ENCODE measurements around the gene FKRP. TPM values are rescaled to one million over a fixed set of nuclear protein-coding genes. Genes with fewer than 3 reads are reported as not detected.
"Not testable (repeated sequence)": the region's sequence is repeated elsewhere in the genome, so short reads cannot be mapped to it uniquely, and the experiment has no call there.

Gene FKRP
- total and polyA plus RNA-seq, 2 of the 13 experiments (the other 11 are each of a cell fraction or from before 2014, with no cell fraction given): 7.3 to 9.8 TPM

DNA sequence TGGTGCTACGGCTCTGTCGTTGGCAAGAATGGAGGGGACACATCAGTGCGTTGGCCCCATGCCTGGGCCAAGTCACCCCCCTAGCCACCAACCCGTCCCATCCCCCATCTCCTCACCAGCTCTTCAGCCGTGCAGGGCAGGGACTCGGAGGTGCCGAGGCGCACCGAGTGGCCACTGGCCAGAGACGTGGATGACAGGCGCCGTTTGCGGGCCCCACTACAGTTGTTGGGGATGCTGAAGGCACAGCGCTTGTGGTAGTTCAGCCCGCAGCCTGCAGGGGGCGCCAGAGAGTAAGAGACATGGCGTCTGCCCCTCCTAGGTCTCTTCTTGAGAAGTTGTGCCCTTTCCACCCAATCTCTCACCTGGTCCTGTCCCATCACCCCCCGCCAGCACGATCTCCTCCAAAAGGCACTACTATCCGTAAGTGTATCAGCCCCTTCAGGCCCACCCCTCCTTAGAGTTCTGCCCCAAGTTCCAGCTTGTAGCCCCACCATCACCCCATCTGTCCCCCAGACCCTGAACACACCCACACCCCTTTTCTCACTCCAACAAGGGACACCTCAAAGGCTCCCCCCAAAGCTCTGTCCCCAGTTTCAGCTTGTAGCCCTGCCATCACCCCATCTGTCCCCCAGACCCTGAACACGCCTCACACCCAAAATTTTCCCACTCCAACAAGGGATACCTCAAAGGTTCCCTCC lies 41.3 kb upstream of the FKRP start (continued):
- TF ChIP-seq, protein P1, sequence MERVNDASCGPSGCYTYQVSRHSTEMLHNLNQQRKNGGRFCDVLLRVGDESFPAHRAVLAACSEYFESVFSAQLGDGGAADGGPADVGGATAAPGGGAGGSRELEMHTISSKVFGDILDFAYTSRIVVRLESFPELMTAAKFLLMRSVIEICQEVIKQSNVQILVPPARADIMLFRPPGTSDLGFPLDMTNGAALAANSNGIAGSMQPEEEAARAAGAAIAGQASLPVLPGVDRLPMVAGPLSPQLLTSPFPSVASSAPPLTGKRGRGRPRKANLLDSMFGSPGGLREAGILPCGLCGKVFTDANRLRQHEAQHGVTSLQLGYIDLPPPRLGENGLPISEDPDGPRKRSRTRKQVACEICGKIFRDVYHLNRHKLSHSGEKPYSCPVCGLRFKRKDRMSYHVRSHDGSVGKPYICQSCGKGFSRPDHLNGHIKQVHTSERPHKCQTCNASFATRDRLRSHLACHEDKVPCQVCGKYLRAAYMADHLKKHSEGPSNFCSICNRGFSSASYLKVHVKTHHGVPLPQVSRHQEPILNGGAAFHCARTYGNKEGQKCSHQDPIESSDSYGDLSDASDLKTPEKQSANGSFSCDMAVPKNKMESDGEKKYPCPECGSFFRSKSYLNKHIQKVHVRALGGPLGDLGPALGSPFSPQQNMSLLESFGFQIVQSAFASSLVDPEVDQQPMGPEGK (CRISPR knock-in tag; IDR thresholded peaks at IDR 0.05): no peak
- peak; percentile 51 for TF ChIP-seq AGO2 (optimal IDR thresholded peaks at IDR 0.05; ENCODE audit: low read depth, low read length)
- TF ChIP-seq ZSCAN9 (CRISPR knock-in tag; IDR thresholded peaks at IDR 0.05; ENCODE audit: borderline replicate concordance): no peak
- TF ChIP-seq, protein P2, sequence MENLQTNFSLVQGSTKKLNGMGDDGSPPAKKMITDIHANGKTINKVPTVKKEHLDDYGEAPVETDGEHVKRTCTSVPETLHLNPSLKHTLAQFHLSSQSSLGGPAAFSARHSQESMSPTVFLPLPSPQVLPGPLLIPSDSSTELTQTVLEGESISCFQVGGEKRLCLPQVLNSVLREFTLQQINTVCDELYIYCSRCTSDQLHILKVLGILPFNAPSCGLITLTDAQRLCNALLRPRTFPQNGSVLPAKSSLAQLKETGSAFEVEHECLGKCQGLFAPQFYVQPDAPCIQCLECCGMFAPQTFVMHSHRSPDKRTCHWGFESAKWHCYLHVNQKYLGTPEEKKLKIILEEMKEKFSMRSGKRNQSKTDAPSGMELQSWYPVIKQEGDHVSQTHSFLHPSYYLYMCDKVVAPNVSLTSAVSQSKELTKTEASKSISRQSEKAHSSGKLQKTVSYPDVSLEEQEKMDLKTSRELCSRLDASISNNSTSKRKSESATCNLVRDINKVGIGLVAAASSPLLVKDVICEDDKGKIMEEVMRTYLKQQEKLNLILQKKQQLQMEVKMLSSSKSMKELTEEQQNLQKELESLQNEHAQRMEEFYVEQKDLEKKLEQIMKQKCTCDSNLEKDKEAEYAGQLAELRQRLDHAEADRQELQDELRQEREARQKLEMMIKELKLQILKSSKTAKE (CRISPR knock-in tag; IDR thresholded peaks at IDR 0.05; ENCODE audit: borderline replicate concordance): no peak
- TF ChIP-seq THAP11 (CRISPR knock-in tag; IDR thresholded peaks at IDR 0.05): no peak

DNA sequence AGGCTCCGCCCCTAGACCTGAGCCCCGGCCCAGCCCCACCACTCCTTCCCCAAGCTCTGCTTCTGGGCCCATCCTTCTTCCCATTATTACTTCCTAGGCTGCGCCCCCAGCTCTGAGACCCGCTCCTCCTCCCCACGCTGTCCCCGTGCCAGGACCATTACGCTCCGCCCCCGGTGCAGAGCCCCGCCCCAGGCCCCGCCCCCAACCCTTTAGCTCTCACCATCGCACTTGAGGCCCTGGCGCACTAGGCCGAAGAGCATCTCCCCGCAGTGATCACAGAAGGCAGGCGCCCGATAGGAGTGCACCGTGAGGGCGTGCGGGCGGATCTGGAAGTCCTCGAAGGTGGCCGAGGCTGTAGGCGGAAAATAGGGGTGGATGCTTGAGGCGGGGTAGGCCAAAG lies 35.2 kb upstream of the FKRP start:
- intact Hi-C loops (cut with micrococcal nuclease; ENCODE audit: unreplicated experiment) (no loop called here), in situ Hi-C loops (cut with HindIII; ENCODE audit: extremely low pct_ligation_motif_present, low pct_unique_long_range_greater_than_20kb) (no loop called here)
- ATAC-seq (no peak), DNase-seq (ENCODE audit: low spot score) (no peak), FAIRE-seq (no peak)
- no peak for TF ChIP-seq MLLT10 (CRISPR knock-in tag; IDR thresholded peaks at IDR 0.05)
- no peak for TF ChIP-seq FOSL1 (CRISPR knock-in tag; IDR thresholded peaks at IDR 0.05; ENCODE audit: borderline replicate concordance)
- TF ChIP-seq, protein P3, sequence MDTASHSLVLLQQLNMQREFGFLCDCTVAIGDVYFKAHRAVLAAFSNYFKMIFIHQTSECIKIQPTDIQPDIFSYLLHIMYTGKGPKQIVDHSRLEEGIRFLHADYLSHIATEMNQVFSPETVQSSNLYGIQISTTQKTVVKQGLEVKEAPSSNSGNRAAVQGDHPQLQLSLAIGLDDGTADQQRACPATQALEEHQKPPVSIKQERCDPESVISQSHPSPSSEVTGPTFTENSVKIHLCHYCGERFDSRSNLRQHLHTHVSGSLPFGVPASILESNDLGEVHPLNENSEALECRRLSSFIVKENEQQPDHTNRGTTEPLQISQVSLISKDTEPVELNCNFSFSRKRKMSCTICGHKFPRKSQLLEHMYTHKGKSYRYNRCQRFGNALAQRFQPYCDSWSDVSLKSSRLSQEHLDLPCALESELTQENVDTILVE (CRISPR knock-in tag; IDR thresholded peaks at IDR 0.05): no peak
- no peak for TF ChIP-seq ZFP36L1 (CRISPR knock-in tag; IDR thresholded peaks at IDR 0.05)
- ChIA-PET CTCF (ENCODE audit: low intra/inter-chr PET ratio, low total read pairs) (no interaction called here), POLR2A (no interaction called here)
- peaks cover 8% of the 10 kb centered on the region; the same call in 1 of the 2 replicates for H3K4me1 ChIP-seq (ENCODE audit: insufficient read depth, low read length)
- peaks cover 2 to 10% of the 10 kb centered on the region in 2 experiments; a peak in 4 of 5 replicates for H3K36me3 ChIP-seq (replicated peaks in 1 of 2; ENCODE audit: control insufficient read depth in 1 of 2, insufficient read depth in 2 of 2, low read length in 2 of 2)
- H3K79me2 ChIP-seq (ENCODE audit: insufficient read depth, low read length): peaks cover 11% of the 10 kb centered on the region
- no TSS peak for BruUV-seq (replicated peaks)
- H4K20me1 ChIP-seq (ENCODE audit: insufficient read depth, low read length): no peaks in the 10 kb centered on the region; the same call in 1 of the 2 replicates
- H3K27me3 ChIP-seq (ENCODE audit: control insufficient read depth in 1 of 2, insufficient read depth in 2 of 2, low read length in 2 of 2): no peaks in the 10 kb centered on the region; a peak in 1 of 5 replicates
- no peak overlapping the region for H3K4me3 ChIP-seq (replicated peaks in 1 of 3; ENCODE audit: insufficient read depth in 1 of 3, low read depth in 2 of 3, low read length in 3 of 3)
- H3K4me2 ChIP-seq (ENCODE audit: low read depth, low read length): no peak overlapping the region
- H3K9ac ChIP-seq (ENCODE audit: insufficient read depth, low read depth, low read length): no peak overlapping the region
- no peaks in the 10 kb centered on the region for H3K9me3 ChIP-seq (ENCODE audit: low read length)
- no peak overlapping the region for H3K27ac ChIP-seq (ENCODE audit: extremely low read length, insufficient read depth, low read length)
- WGBS (ENCODE audit: low lambda C conversion rate): 97% methylated on average over 25 of the region's 25 CpGs
- H2AFZ ChIP-seq (ENCODE audit: low read length): no peak overlapping the region

DNA sequence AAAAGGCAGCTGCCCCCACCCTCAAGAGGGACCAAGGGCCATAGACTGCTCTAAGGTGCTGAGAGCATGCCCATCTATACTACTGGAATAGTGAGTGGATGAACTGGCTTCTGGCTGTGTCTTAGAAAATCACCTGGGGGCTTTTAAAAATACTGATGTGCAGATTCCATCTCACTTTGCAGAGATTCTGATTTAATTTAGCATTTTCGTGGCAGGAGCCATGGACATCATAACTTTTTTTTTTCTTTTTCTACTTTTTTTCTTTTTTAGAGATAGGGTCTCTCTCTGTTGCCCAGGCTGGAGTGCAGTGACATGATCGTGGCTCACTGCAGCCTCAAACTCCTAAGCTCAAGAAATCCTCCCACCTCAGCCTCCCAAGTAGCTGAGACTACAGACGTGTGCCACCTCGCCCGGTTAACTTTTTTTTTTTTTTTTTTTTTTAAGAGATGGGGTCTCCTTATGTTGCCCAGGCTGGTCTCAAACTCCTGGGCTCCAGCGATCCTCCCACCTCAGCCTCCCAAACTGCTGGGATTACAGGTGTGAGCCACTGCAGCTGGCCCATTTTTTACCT lies 33.0 kb upstream of the FKRP start:
- ATAC-seq; H3K36me3 ChIP-seq (replicated peaks in 1 of 2; ENCODE audit: control insufficient read depth in 1 of 2, insufficient read depth in 2 of 2, low read length in 2 of 2); BruUV-seq (replicated peaks); H3K4me3 ChIP-seq (replicated peaks in 1 of 3; ENCODE audit: insufficient read depth in 1 of 3, low read depth in 2 of 3, low read length in 3 of 3); in situ Hi-C loops (cut with HindIII; ENCODE audit: extremely low pct_ligation_motif_present, low pct_unique_long_range_greater_than_20kb); H3K9me3 ChIP-seq (ENCODE audit: low read length); H4K20me1 ChIP-seq (ENCODE audit: insufficient read depth, low read length); H3K4me2 ChIP-seq (ENCODE audit: low read depth, low read length); DNase-seq (ENCODE audit: low spot score); H2AFZ ChIP-seq (ENCODE audit: low read length); intact Hi-C loops (cut with micrococcal nuclease; ENCODE audit: unreplicated experiment); H3K27me3 ChIP-seq (ENCODE audit: control insufficient read depth in 1 of 2, insufficient read depth in 2 of 2, low read length in 2 of 2); H3K9ac ChIP-seq (ENCODE audit: insufficient read depth, low read depth, low read length); CTCF ChIA-PET (ENCODE audit: low intra/inter-chr PET ratio, low total read pairs); FAIRE-seq: not testable (repeated sequence)
- POLR2A ChIA-PET: interaction anchor here (2.1 kb wide), 1 partner anchor 110 kb away, joined by 5 read pairs; no protein-coding TSS in a partner anchor
- peaks cover 12% of the 10 kb centered on the region for H3K4me1 ChIP-seq (ENCODE audit: insufficient read depth, low read length)
- H3K79me2 ChIP-seq (ENCODE audit: insufficient read depth, low read length): peaks cover 20% of the 10 kb centered on the region
- peak overlapping the region; percentile 35 for H3K27ac ChIP-seq (ENCODE audit: extremely low read length, insufficient read depth, low read length)
- 91% methylated on average over 6 of the region's 6 CpGs for WGBS (ENCODE audit: low lambda C conversion rate)
